Ovary (tissue), 9 donors: ENCODE measurements around the gene PRKG1. TPM values are rescaled to one million over a fixed set of nuclear protein-coding genes. Genes with fewer than 3 reads are reported as not detected.
A peak's percentile ranks its signal among the peaks of the same experiment; 100 is the strongest.

ENCODE experiments used
- DNase-seq, 5 donors: peaks; one replicate each; pipeline ENCODE4 v3.0.0-alpha.2; 2019 to 2020
- H3K27ac ChIP-seq, 2 donors: fragments of 200-600 bp; one replicate each; pipeline versions ENCODE4 v1.5.1 to v1.8.0; 2019 to 2022
- H3K27me3 ChIP-seq: fragments of 200-600 bp; one replicate; pipeline ENCODE4 v1.8.0; 2022
- H3K36me3 ChIP-seq: fragments of 200-600 bp; sonication (generic); one replicate; pipeline ENCODE4 v1.5.1; 2019
- H3K4me1 ChIP-seq: one replicate; pipeline ENCODE4 v1.8.1; 2013; ENCODE audit warnings: mild to moderate bottlenecking, moderate library complexity; ENCODE audit not compliant: insufficient read depth
- H3K4me3 ChIP-seq: fragments of 200-600 bp; sonication (generic); one replicate; pipeline ENCODE4 v1.5.1; 2017
- H3K9me3 ChIP-seq, 2 donors: fragments of 200-600 bp in 1 of 2; sonication (generic) in 1 of 2; one replicate each; pipeline versions ENCODE4 v1.5.1 to v1.8.1; 2013 to 2019; ENCODE audit warnings: mild to moderate bottlenecking in 1 of 2, moderate library complexity in 1 of 2
- EP300 ChIP-seq: sonication (generic); formaldehyde crosslinking; IDR thresholded peaks from one replicate; pipeline ENCODE4 v1.6.1; 2017; ENCODE audit warnings: antibody characterized with exemption
- POLR2A ChIP-seq: fragments of 450-650 bp; IDR thresholded peaks from one replicate; pipeline ENCODE4 v1.6.1; 2017; ENCODE audit warnings: antibody characterized with exemption, mild to moderate bottlenecking, moderate library complexity
- WGBS, 3 donors: extraction: QIAGEN DNeasy Blood & Tissue Kit in 1 of 3; methylation state at CpG; one replicate each; pipeline versions ENCODE4 v1.1.5 to v1.1.7; 2013 to 2017; 5-methylcytosine and 5-hydroxymethylcytosine counted together
- intact Hi-C, 4 donors: fragments of 100-400 bp; cut with DNase I; formaldehyde crosslinking; loops; one replicate each; pipeline versions ENCODE4 v1.11.0 to v1.15.1; 2022 to 2023
- polyA plus RNA-seq, 2 donors: library from polyadenylated mRNA; stranded (reverse); fragments of 200-250 nt in 1 of 2; fragments of 350-450 nt in 1 of 2; fragmentation: Illumina TruSeq in 1 of 2; extraction: RNeasy Lipid Tissue Mini Kit (QIAGEN cat#74804) in 1 of 2; gene quantifications; one replicate each; pipeline ENCODE4 v1.2.3, GENCODE V29; 2013 to 2014
- total RNA-seq, 7 donors: library from RNA; depleted of rRNA in 2 of 7; stranded (reverse); fragments of >200 nt in 2 of 7; fragmentation: NEBNext Ultra II Directional in 3 of 7; extraction: Animal tissue kit (Norgen Biotek cat#: 25700) in 3 of 7; gene quantifications; one replicate each; pipeline versions ENCODE4 v1.1.0 to v1.2.4, GENCODE V29; 2016 to 2023
- TF ChIP-seq, protein P1 (sequence below), 3 donors: fragments of 450-650 bp in 2 of 3; fragments of 200-600 bp in 1 of 3; IDR thresholded peaks; one replicate each; pipeline versions ENCODE4 v1.5.1 to v1.8.0; 2016 to 2022; ENCODE audit warnings: antibody characterized with exemption in 3 of 3, mild to moderate bottlenecking in 1 of 3
- donor health status: DM: no; HTN: no; CAD: no; lungs with moderate emphysema.
- donor health status: DM: no; HTN: no; CAD: no.
- donor health status: Bipolar disorder and iron deficiency.
- donor health status: DM: yes; HTN: yes; CAD: no.
- donor health status: DM: no; HTN: no; CAD: no.
- donor health status: DM: yes; HTN: yes; CAD: no.

The PRKG1 gene
- total and polyA plus RNA-seq, 9 donors = 2.8 to 21.1 (median 15.7) TPM

DNA sequence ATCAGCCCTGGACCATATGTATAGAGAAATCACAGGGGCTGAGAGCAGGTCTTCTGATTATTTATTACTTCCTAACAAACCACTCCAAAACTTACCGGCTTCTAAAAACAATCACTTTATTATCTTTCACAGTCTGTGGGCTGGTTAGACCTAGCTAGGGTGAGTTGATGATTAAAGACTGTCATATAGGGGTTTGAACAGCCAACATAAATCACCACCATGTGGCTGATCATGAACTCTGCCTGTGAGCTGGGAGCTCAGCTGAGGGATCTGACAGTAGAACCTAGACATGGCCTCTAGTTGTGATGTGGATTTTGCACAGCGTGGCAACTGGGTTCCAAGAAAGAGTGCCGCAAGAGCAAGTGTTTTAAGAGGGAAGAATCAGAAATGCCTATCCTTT is 319.8 kb downstream of the PRKG1 start:
- TF ChIP-seq, protein P1, sequence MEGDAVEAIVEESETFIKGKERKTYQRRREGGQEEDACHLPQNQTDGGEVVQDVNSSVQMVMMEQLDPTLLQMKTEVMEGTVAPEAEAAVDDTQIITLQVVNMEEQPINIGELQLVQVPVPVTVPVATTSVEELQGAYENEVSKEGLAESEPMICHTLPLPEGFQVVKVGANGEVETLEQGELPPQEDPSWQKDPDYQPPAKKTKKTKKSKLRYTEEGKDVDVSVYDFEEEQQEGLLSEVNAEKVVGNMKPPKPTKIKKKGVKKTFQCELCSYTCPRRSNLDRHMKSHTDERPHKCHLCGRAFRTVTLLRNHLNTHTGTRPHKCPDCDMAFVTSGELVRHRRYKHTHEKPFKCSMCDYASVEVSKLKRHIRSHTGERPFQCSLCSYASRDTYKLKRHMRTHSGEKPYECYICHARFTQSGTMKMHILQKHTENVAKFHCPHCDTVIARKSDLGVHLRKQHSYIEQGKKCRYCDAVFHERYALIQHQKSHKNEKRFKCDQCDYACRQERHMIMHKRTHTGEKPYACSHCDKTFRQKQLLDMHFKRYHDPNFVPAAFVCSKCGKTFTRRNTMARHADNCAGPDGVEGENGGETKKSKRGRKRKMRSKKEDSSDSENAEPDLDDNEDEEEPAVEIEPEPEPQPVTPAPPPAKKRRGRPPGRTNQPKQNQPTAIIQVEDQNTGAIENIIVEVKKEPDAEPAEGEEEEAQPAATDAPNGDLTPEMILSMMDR (IDR thresholded peaks at IDR 0.05) = no peak
- no peak for TF ChIP-seq EP300
- no peak for DNase-seq
- WGBS, 3 donors = 78 to 83% (median 81%) methylated on average over 3 of the region's 3 CpGs
- no peaks in the 10 kb centered on the region for H3K36me3 ChIP-seq
- intact Hi-C loops = no loop called here
- H3K9me3 ChIP-seq = no peaks in the 10 kb centered on the region
- no peak overlapping the region for H3K4me3 ChIP-seq
- H3K27me3 ChIP-seq = no peaks in the 10 kb centered on the region
- no peak overlapping the region for H3K27ac ChIP-seq
- H3K4me1 ChIP-seq = no peaks in the 10 kb centered on the region

DNA sequence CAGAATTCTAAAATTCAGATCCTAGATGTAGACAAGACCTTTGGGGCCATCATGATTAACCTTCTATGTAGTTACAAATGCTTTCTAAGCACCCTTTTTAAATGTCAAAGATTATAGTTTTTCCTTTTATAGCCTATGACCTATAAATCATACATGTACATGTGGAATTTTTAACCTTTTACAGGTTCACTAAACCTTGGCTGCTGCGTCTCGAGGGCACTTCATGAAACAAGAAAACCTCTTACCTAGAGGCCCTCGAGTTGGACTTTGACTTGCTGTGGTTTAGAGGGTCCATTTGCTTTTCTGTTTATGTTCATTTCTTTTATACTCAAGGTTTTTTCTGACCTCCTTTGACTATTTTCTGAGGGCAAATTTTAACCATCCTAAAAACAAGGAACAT is 323.0 kb downstream of the PRKG1 start:
- TF ChIP-seq EP300 = no peak
- TF ChIP-seq, protein P1 (IDR thresholded peaks at IDR 0.05) = no peak
- no peak for TF ChIP-seq POLR2A
- no peak overlapping the region for H3K4me3 ChIP-seq
- no peaks in the 10 kb centered on the region for H3K4me1 ChIP-seq
- no peaks in the 10 kb centered on the region for H3K36me3 ChIP-seq
- H3K27me3 ChIP-seq = no peaks in the 10 kb centered on the region
- H3K27ac ChIP-seq = no peak overlapping the region
- WGBS, 3 donors = 78 to 81% (median 79%) methylated on average over 3 of the region's 3 CpGs
- no peak for DNase-seq
- H3K9me3 ChIP-seq = no peaks in the 10 kb centered on the region
- intact Hi-C loops = no loop called here

DNA sequence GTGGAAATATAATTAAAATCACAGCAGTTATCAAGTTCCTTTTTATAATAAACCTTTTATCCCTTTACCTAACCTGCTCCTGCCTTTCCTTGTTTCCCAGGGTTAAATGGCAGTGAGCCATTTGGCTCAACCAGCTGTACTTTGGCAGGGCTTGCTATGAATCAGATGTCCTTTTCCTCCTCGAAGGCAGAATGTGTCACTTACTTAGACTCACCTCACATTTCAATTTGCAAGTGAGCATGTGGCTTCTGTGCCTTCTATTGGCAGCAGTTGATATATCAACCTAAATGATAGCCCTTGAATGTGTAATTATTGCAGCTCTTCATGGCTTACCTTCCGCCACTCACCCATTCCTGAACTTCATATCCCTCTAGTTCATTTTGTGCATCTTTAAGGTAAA is 323.4 kb downstream of the PRKG1 start:
- DNase-seq = peak in 1 of 5 donors; percentile 43
- no peak overlapping the region for H3K27ac ChIP-seq
- intact Hi-C loops = no loop called here

DNA sequence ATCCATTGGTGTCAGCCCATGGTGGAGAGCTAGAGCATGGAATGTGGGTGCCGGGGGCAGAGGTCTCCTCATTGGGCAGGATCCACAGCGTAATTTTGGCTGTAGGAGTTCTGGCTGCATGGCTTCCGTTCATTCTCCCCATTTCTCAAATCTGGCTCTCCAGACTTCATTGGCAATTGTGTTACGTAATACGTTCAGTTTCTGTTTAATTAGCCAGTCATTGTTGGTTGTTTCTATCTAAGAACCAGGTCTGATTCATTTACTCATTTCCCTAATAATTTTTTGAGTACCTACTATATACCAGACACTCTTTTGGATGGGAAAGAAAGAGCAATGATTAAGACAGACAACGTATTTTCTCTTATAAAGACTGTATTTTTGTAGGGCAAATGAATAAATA is 325.6 kb downstream of the PRKG1 start:
- intact Hi-C loops = no loop called here
- no peaks in the 10 kb centered on the region for H3K27me3 ChIP-seq

More for the DNA sequence above, 323.4 kb downstream of the PRKG1 start:
- H3K27me3 ChIP-seq = no peaks in the 10 kb centered on the region
- TF ChIP-seq, protein P1 (IDR thresholded peaks at IDR 0.05) = no peak
- TF ChIP-seq EP300 = no peak
- no peak for TF ChIP-seq POLR2A
- no peaks in the 10 kb centered on the region for H3K9me3 ChIP-seq
- no peaks in the 10 kb centered on the region for H3K36me3 ChIP-seq
- 50 to 54% (median 51%) methylated on average over 2 of the region's 2 CpGs for WGBS, 3 donors
- no peaks in the 10 kb centered on the region for H3K4me1 ChIP-seq
- no peak overlapping the region for H3K4me3 ChIP-seq

More for the DNA sequence above, 325.6 kb downstream of the PRKG1 start:
- Histone ChIP-seq H3K4me3 (no peak overlapping the region), H3K9me3 (no peaks in the 10 kb centered on the region), H3K4me1 (no peaks in the 10 kb centered on the region), H3K27ac (no peak overlapping the region), H3K36me3 (no peaks in the 10 kb centered on the region)
- TF ChIP-seq POLR2A = no peak
- TF ChIP-seq, protein P1 (IDR thresholded peaks at IDR 0.05) = no peak
- TF ChIP-seq EP300 = no peak
- WGBS, 3 donors = 94 to 98% (median 95%) methylated on average over 6 of the region's 6 CpGs
- DNase-seq = no peak
